HepG2 (cell line): ENCODE results near the gene FLOT2. TPM values are rescaled to one million over a fixed set of nuclear protein-coding genes. Genes with fewer than 3 reads are reported as not detected.

Source experiments
- ASH2L ChIP-seq: fragments of 300-600, 200-600 bp; sonication (generic); IDR thresholded peaks from 2 replicates; pipeline ENCODE4 v1.7.0; 2017; ENCODE audit warnings: low read depth, mild to moderate bottlenecking, moderate library complexity, mixed read lengths, low read length; ENCODE audit not compliant: insufficient read length
- CBX2 ChIP-seq, 2 experiments: fragments of 200-600 bp in 1 of 2; sonication (generic); formaldehyde crosslinking in 1 of 2; IDR thresholded peaks; 2 replicates each; pipeline versions ENCODE4 v1.7.0 to v1.8.1; 2018 to 2022; ENCODE audit warnings: low read depth in 2 of 2, low read length in 1 of 2, mild to moderate bottlenecking in 1 of 2, missing genetic modification reagents in 1 of 2
- GTF2F1 ChIP-seq: fragments of 150-350 bp; IDR thresholded peaks from 2 replicates; pipeline ENCODE4 v1.6.1; 2014; ENCODE audit warnings: low read length
- HOXA3 ChIP-seq: sonication (generic); formaldehyde crosslinking; IDR thresholded peaks from 2 replicates; pipeline ENCODE4 v1.5.0; 2020; ENCODE audit warnings: missing genetic modification reagents
- NR1H2 ChIP-seq: sonication (generic); formaldehyde crosslinking; IDR thresholded peaks from 2 replicates; pipeline ENCODE4 v1.8.1; 2022; ENCODE audit warnings: low read depth, missing genetic modification reagents, borderline replicate concordance
- PRDM10 ChIP-seq: sonication (generic); formaldehyde crosslinking; IDR thresholded peaks from 2 replicates; pipeline ENCODE4 v1.4.0; 2020; ENCODE audit warnings: low read depth, missing genetic modification reagents
- RFXANK ChIP-seq: IDR thresholded peaks from 2 replicates; pipeline ENCODE4 v1.6.1; 2016
- YY1 ChIP-seq: IDR thresholded peaks from 2 replicates; pipeline ENCODE4 v1.6.1; 2011; ENCODE audit warnings: low read length, low read depth, moderate library complexity, mild to moderate bottlenecking; ENCODE audit not compliant: insufficient read depth, insufficient replicate concordance
- ZNF710 ChIP-seq: sonication (generic); formaldehyde crosslinking; IDR thresholded peaks from 2 replicates; pipeline ENCODE4 v1.5.0; 2020; ENCODE audit warnings: mild to moderate bottlenecking, missing genetic modification reagents, borderline replicate concordance
- ZNF761 ChIP-seq: sonication (generic); formaldehyde crosslinking; conservative IDR thresholded peaks from 2 replicates; pipeline ENCODE4 v1.4.0; 2020; ENCODE audit warnings: mild to moderate bottlenecking, missing genetic modification reagents
- polyA plus RNA-seq, 8 experiments: library from polyadenylated mRNA; depleted of rRNA in 3 of 8; stranded (reverse) in 7 of 8; unstranded in 1 of 8; fragments of >200 nt; fragmentation: Illumina TruSeq in 4 of 8; extraction: Trizol in 4 of 8; gene quantifications; 2 replicates each; pipeline versions ENCODE4 v1.2.1 to v1.2.3, GENCODE V29; 2011 to 2016; ENCODE audit warnings: low read depth in 4 of 8, missing spikeins in 1 of 8, mixed read lengths in 1 of 8; ENCODE audit not compliant: insufficient read depth in 1 of 8
- total RNA-seq, 5 experiments: library from RNA; depleted of rRNA; stranded (reverse); fragments of >200 nt; fragmentation: Illumina TruSeq; extraction: Trizol; gene quantifications; 2 replicates each; pipeline ENCODE4 v1.2.3, GENCODE V29; 2016; ENCODE audit warnings: low read depth in 1 of 5
- TF ChIP-seq, protein P1 (sequence below): sonication (generic); formaldehyde crosslinking; IDR thresholded peaks from 2 replicates; pipeline ENCODE4 v1.4.0; 2020; ENCODE audit warnings: missing genetic modification reagents, borderline replicate concordance

FLOT2 gene
- total and polyA plus RNA-seq, 2 of the 13 experiments (the other 11 are each of a cell fraction or from before 2014, with no cell fraction given) = 54.3 to 54.5 TPM

DNA sequence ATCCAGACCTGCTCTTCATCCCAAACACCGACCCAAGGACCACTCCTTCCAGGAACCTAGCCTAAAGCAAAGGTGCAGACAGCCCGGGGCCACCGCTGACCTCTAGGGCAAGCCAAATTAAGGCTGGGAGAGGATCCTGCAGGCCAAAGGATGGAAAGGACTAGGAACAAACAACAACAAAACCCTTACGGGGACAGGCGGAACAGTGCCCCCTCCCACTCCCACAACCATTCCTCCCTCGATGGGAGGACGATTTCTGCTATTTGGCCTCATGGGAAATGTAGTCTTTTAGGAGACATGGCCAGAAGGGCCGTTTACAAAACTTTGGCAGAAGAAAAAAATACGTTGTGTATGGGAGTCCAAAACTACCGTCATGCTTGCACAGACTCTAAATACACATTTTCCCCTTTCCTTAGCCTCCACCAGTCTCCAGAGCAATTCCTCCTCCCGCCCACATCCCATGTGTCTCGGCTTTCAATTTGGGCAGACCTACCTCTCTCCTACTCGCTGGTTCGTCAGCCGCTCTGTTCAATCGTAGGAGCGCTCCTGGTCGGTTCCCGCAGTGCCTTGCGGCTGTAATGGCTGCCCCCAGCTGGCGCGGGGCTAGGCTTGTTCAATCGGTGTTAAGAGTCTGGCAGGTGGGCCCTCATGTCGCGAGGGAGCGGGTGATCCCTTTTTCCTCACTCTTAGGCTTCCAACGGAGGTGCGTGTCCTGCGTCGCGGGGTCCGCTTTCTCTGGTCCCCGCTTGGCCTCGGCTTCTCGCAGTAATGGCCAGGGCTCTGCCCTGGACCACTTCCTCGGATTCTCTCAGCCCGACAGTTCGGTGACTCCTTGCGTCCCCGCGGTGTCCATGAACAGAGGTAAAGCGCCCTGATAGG lies 42.8 kb downstream of the FLOT2 start, which contains the start of gene ERAL1 (continued):
- TF ChIP-seq ZNF761 (peak; percentile 74; the same call in 1 of the 2 replicates), CBX2 (IDR thresholded peaks at IDR 0.05; ENCODE audit: low read depth, low read length) (no peak), CBX2 (CRISPR knock-in tag; IDR thresholded peaks at IDR 0.05; ENCODE audit: low read depth) (no peak), YY1 (peak; percentile 99), RFXANK (CRISPR knock-in tag) (no peak), PRDM10 (peak; percentile 83; the same call in 1 of the 2 replicates), GTF2F1 (0 out of 2 replicates have a peak, but pooled peaks have one; percentile 31), ASH2L (peak; percentile 93), HOXA3 (CRISPR knock-in tag) (peak; percentile 86), NR1H2 (CRISPR knock-in tag) (no peak), ZNF710 (CRISPR knock-in tag) (no peak)
- TF ChIP-seq, protein P1, sequence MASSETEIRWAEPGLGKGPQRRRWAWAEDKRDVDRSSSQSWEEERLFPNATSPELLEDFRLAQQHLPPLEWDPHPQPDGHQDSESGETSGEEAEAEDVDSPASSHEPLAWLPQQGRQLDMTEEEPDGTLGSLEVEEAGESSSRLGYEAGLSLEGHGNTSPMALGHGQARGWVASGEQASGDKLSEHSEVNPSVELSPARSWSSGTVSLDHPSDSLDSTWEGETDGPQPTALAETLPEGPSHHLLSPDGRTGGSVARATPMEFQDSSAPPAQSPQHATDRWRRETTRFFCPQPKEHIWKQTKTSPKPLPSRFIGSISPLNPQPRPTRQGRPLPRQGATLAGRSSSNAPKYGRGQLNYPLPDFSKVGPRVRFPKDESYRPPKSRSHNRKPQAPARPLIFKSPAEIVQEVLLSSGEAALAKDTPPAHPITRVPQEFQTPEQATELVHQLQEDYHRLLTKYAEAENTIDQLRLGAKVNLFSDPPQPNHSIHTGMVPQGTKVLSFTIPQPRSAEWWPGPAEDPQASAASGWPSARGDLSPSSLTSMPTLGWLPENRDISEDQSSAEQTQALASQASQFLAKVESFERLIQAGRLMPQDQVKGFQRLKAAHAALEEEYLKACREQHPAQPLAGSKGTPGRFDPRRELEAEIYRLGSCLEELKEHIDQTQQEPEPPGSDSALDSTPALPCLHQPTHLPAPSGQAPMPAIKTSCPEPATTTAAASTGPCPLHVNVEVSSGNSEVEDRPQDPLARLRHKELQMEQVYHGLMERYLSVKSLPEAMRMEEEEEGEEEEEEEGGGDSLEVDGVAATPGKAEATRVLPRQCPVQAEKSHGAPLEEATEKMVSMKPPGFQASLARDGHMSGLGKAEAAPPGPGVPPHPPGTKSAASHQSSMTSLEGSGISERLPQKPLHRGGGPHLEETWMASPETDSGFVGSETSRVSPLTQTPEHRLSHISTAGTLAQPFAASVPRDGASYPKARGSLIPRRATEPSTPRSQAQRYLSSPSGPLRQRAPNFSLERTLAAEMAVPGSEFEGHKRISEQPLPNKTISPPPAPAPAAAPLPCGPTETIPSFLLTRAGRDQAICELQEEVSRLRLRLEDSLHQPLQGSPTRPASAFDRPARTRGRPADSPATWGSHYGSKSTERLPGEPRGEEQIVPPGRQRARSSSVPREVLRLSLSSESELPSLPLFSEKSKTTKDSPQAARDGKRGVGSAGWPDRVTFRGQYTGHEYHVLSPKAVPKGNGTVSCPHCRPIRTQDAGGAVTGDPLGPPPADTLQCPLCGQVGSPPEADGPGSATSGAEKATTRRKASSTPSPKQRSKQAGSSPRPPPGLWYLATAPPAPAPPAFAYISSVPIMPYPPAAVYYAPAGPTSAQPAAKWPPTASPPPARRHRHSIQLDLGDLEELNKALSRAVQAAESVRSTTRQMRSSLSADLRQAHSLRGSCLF (CRISPR knock-in tag) = peak; percentile 34; the same call in 1 of the 2 replicates
